GM19395 (cell line): Measurements from ENCODE around the gene HTR6.
"Not testable (repeated sequence)": the region's sequence is repeated elsewhere in the genome, so short reads cannot be mapped to it uniquely, and the experiment has no call there.

Experiments
- ATAC-seq: cut with Tn5 transposase; IDR thresholded peaks from one replicate; pipeline ENCODE4 v1.9.1; 2021; ENCODE audit warnings: mild to moderate bottlenecking, moderate library complexity; ENCODE audit not compliant: unreplicated experiment

The HTR6 gene

GRCh38 chr1:19664453-19665185 is at the start of gene HTR6:
Gene HTR6 (plus strand): TSS chr1:19664875. CDS start chr1:19665754, 879 bp downstream.
- no peak for ATAC-seq

- ATAC-seq = no peak
Measured at GRCh38 chr1:19615438-19615837, 49.2 kb upstream of the HTR6 start.

- ATAC-seq = no peak
Measured at GRCh38 chr1:19616489-19616888, 48.2 kb upstream of the HTR6 start.

GRCh38 chr1:19617376-19617775 is 47.3 kb upstream of the HTR6 start:
- no peak for ATAC-seq

- no peak for ATAC-seq
Measured at GRCh38 chr1:19618428-19618827, 46.2 kb upstream of the HTR6 start.

- no peak for ATAC-seq
Measured at GRCh38 chr1:19619697-19620384, 44.8 kb upstream of the HTR6 start.

- ATAC-seq = no peak
Measured at GRCh38 chr1:19620786-19621185, 43.9 kb upstream of the HTR6 start.

- no peak for ATAC-seq
Measured at GRCh38 chr1:19621274-19621950, 43.3 kb upstream of the HTR6 start.

- ATAC-seq = no peak
Measured at GRCh38 chr1:19622204-19622603, 42.5 kb upstream of the HTR6 start.

- no peak for ATAC-seq
Measured at GRCh38 chr1:19623523-19623922, 41.2 kb upstream of the HTR6 start.

- no peak for ATAC-seq
Measured at GRCh38 chr1:19625291-19625937, 39.3 kb upstream of the HTR6 start.

- ATAC-seq = no peak
Measured at GRCh38 chr1:19628879-19629278, 35.8 kb upstream of the HTR6 start.

GRCh38 chr1:19629357-19629756 is 35.3 kb upstream of the HTR6 start:
- ATAC-seq = no peak

- not testable (repeated sequence) for ATAC-seq
Measured at GRCh38 chr1:19630192-19630591, 34.5 kb upstream of the HTR6 start.

GRCh38 chr1:19630720-19631395 is 33.8 kb upstream of the HTR6 start:
- ATAC-seq = no peak

GRCh38 chr1:19632211-19632610 is 32.5 kb upstream of the HTR6 start:
- no peak for ATAC-seq

- no peak for ATAC-seq
Measured at GRCh38 chr1:19633106-19633505, 31.6 kb upstream of the HTR6 start.

GRCh38 chr1:19635064-19635463 is 29.6 kb upstream of the HTR6 start:
- ATAC-seq = not testable (repeated sequence)

GRCh38 chr1:19635646-19636045 is 29.0 kb upstream of the HTR6 start:
- no peak for ATAC-seq

GRCh38 chr1:19636065-19636464 is 28.6 kb upstream of the HTR6 start:
- no peak for ATAC-seq

- not testable (repeated sequence) for ATAC-seq
Measured at GRCh38 chr1:19636749-19637148, 27.9 kb upstream of the HTR6 start.
